OCI-LY7 (cell line): ENCODE data around the gene KCNK16.

Source experiments
- CTCF ChIP-seq: fragments of 200-600 bp; sonication (generic); conservative IDR thresholded peaks from 2 replicates; pipeline ENCODE4 v1.5.1; 2014; ENCODE audit warnings: mild to moderate bottlenecking, antibody characterized with exemption, low read length, moderate library complexity, mixed read lengths
- EZH2phosphoT487 ChIP-seq: fragments of 200-600 bp; sonication (generic); IDR thresholded peaks from 2 replicates; pipeline ENCODE4 v1.6.1; 2018; ENCODE audit warnings: low read depth, borderline replicate concordance, mild to moderate bottlenecking, mixed run types, antibody characterized with exemption, low read length, moderate library complexity, mixed read lengths

- TF ChIP-seq CTCF (peak; percentile 79), EZH2phosphoT487 (no peak)
Observed at GRCh38 chr6:39302669-39303424, 19.7 kb downstream of the KCNK16 start.
